CD4-positive, alpha-beta T cell treated with Interleukin-15 for 1 hour (primary cell): ENCODE results near the gene NPY.

ENCODE experiments used
- DNase-seq: peaks from one replicate; pipeline ENCODE4 v3.0.0-alpha.2; 2020

NPY gene

GRCh38 chr7:24316340-24316739 is 32.4 kb downstream of the NPY start:
- no peak for DNase-seq

GRCh38 chr7:24318326-24318725 is 34.3 kb downstream of the NPY start:
- no peak for DNase-seq

DNA sequence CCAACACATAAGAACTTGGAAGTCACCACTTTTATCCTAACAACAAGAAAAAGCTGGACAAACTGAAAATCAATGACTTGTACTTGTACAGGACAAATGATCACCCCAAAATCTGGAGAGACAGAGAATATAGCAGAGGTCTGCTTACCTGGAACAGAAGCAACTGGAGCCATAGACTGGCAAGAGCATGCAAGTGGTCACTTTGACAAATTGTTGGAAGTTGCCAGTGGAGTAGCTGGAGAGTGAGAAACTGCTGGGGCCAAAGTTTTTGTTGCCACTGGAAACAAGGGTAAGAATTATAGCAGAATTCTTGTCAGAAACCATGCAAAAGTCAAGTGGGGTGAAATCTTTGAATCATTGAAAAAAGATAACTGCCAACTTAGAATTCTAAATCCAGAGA is 35.2 kb downstream of the NPY start:
- DNase-seq: no peak

GRCh38 chr7:24323961-24324480 is 40.0 kb downstream of the NPY start:
- no peak for DNase-seq

GRCh38 chr7:24325708-24326107 is 41.7 kb downstream of the NPY start:
- DNase-seq: no peak

- DNase-seq: no peak
Measured at GRCh38 chr7:24328050-24328449, 44.1 kb downstream of the NPY start.

GRCh38 chr7:24328894-24329293 is 44.9 kb downstream of the NPY start:
- no peak for DNase-seq

- no peak for DNase-seq
Measured at GRCh38 chr7:24334012-24334411, 50.0 kb downstream of the NPY start.

DNA sequence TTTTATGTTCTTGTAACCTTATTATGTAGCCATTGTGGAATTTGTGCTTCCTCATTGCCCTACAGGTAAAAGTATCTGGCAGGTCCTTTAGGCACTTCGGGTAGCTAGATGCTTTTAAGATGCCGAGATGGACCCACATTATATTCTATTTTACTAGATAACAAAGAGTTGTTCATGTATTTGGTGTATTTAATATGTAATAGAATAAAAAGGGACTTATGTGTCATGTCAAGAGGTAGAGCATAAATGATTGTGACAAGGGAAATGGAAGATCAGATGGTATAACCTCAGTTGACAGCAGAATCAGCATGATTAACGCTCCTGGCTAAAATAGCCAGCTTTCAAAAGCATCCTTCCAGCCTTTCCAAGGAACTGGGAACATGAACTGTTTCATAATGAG is 50.6 kb downstream of the NPY start:
- no peak for DNase-seq

GRCh38 chr7:24336461-24336860 is 52.5 kb downstream of the NPY start:
- DNase-seq: no peak

GRCh38 chr7:24337180-24337579 is 53.2 kb downstream of the NPY start:
- DNase-seq: no peak

DNA sequence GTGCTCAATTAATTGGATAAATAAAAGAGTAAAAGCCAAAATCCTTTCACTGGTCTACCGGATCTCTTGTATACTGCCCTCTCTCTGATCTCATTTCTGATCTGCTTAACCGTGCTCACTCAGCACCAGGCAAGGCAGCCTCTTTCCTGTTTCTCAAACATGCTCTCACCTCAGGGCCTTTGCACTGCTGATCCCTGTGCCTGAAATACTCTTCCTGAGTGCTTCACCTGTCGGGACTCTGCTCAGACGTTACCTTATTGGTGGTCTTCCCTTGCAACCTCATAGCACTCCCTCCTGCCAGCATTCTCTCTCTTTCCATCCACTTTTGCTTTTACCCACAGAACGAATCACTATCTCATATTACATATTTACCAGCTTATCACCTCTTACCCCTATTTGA is 55.6 kb downstream of the NPY start:
- DNase-seq: no peak

GRCh38 chr7:24340727-24341126 is 56.7 kb downstream of the NPY start:
- DNase-seq: no peak
